BE2C (cell line): ENCODE data around the gene GUCY2D.

Experiments
- DNase-seq: peaks from one replicate; pipeline ENCODE4 v3.0.0-alpha.2; 2020
- H3K27me3 ChIP-seq: fragments of 250-450 bp; sonication (Bioruptor Pico); 2 replicates; pipeline ENCODE4 v1.5.1; 2020; ENCODE audit warnings: mild to moderate bottlenecking
- H3K36me3 ChIP-seq: fragments of 250-450 bp; sonication (Bioruptor Pico); 2 replicates; pipeline ENCODE4 v1.5.1; 2020; ENCODE audit warnings: mild to moderate bottlenecking
- H3K4me1 ChIP-seq: fragments of 250-450 bp; sonication (Bioruptor Pico); 2 replicates; pipeline ENCODE4 v1.5.1; 2020
- H3K4me3 ChIP-seq: 2 replicates; pipeline ENCODE4 v1.5.1; 2011; ENCODE audit warnings: low read depth, low read length
- H3K9me3 ChIP-seq: fragments of 250-450 bp; sonication (Bioruptor Pico); 2 replicates; pipeline ENCODE4 v1.5.1; 2020
- TF ChIP-seq, protein P1 (sequence below): IDR thresholded peaks from 2 replicates; pipeline ENCODE4 v1.5.1; 2012; ENCODE audit warnings: mild to moderate bottlenecking, low read depth, low read length

The GUCY2D gene

GRCh38 chr17:7967751-7968150, 34.7 kb upstream of the GUCY2D start:
- Histone ChIP-seq H3K36me3 (no peaks in the 10 kb centered on the region), H3K27me3 (no peaks in the 10 kb centered on the region), H3K9me3 (no peaks in the 10 kb centered on the region), H3K4me3 (no peak overlapping the region), H3K4me1 (no peaks in the 10 kb centered on the region)
- TF ChIP-seq, protein P1, sequence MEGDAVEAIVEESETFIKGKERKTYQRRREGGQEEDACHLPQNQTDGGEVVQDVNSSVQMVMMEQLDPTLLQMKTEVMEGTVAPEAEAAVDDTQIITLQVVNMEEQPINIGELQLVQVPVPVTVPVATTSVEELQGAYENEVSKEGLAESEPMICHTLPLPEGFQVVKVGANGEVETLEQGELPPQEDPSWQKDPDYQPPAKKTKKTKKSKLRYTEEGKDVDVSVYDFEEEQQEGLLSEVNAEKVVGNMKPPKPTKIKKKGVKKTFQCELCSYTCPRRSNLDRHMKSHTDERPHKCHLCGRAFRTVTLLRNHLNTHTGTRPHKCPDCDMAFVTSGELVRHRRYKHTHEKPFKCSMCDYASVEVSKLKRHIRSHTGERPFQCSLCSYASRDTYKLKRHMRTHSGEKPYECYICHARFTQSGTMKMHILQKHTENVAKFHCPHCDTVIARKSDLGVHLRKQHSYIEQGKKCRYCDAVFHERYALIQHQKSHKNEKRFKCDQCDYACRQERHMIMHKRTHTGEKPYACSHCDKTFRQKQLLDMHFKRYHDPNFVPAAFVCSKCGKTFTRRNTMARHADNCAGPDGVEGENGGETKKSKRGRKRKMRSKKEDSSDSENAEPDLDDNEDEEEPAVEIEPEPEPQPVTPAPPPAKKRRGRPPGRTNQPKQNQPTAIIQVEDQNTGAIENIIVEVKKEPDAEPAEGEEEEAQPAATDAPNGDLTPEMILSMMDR = no peak
- no peak for DNase-seq

GRCh38 chr17:7969433-7969832, 33.0 kb upstream of the GUCY2D start:
- TF ChIP-seq, protein P1 = no peak
- Histone ChIP-seq H3K36me3 (no peaks in the 10 kb centered on the region), H3K4me3 (no peak overlapping the region), H3K4me1 (no peaks in the 10 kb centered on the region), H3K27me3 (no peaks in the 10 kb centered on the region), H3K9me3 (no peaks in the 10 kb centered on the region)
- no peak for DNase-seq

- H3K4me1 ChIP-seq = no peaks in the 10 kb centered on the region
- no peaks in the 10 kb centered on the region for H3K9me3 ChIP-seq
- TF ChIP-seq, protein P1 = no peak
- DNase-seq = no peak
- H3K4me3 ChIP-seq = no peak overlapping the region
- no peaks in the 10 kb centered on the region for H3K36me3 ChIP-seq
- H3K27me3 ChIP-seq = no peaks in the 10 kb centered on the region
Observed at GRCh38 chr17:7971651-7972050, 30.8 kb upstream of the GUCY2D start.

DNA sequence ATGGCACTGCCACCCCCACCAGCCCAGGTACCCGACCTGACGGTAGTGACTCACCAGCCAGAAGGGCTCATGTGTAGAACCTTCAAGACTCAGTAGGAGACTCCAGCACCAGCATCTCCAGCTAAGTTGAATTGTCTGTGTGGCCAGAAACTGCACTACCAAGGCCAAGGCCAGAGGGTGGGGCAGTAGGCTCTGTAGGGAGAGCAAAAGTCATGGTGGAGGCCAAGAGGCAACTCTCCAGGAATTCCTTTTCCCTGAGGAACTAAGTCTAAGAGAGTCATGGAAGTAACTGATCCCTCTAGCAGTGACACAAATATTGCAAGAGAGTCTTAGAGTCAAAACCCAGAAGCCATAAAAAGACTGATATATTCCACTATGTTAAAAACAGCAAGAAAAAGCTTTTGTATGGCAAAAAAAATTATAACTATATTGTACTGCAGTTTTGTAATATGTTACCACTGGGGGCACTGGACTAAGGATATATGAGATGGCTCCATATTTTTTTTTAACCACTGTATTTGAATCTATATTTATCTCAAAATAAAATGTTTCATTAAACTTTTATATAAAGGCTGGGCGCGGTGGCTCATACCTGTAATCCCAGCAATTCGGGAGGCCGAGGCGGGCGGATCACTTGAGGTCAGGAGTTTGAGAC, 30.2 kb upstream of the GUCY2D start:
- no peak for DNase-seq
- no peaks in the 10 kb centered on the region for H3K36me3 ChIP-seq
- H3K27me3 ChIP-seq = no peaks in the 10 kb centered on the region
- TF ChIP-seq, protein P1 = no peak
- H3K4me1 ChIP-seq = no peaks in the 10 kb centered on the region
- H3K9me3 ChIP-seq = no peaks in the 10 kb centered on the region
- no peak overlapping the region for H3K4me3 ChIP-seq

DNA sequence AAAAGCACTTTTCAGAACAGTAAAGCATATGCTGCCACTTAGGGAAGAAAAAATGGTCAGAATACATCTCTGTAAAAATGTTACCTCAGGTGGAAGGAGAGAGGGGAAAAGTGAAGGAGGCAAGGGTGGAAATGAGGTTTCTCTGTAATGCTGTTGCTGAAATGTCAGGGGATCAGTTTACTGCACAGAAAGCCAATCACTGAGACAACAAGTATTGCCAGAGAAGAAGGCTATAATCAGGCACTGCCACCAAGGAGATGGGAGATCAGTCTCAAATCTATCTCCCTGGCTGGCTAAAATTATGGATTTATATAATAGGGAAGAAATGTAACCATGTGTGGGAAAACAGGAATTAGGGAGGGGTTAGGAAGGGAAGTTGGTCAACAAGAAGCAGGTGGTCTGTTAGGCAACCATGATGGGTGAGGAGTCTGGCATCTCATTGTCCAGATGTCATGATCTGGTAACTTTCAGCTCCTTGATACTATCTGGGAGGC, 27.7 kb upstream of the GUCY2D start:
- Histone ChIP-seq H3K36me3 (no peaks in the 10 kb centered on the region), H3K4me3 (no peak overlapping the region), H3K27me3 (no peaks in the 10 kb centered on the region), H3K4me1 (no peaks in the 10 kb centered on the region), H3K9me3 (no peaks in the 10 kb centered on the region)
- no peak for DNase-seq
- TF ChIP-seq, protein P1 = no peak

DNA sequence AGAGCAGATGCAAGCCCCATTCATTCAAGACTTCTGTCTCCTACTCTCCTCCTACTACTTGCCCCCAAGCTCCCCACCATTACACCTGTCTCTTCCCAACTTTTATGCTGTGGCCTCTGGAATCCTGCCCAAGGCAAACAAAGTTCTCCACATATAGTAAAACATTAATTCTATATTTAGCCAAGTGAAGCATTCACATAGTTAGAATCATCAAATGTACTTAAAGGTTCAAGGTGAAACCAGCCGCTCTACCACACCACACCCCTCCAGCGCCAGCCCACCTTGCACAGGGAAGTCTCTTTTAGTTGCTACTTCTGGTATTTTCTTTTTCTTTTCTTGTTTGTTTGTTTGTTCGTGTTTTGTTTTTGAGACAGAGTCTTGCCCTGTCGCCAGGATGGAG, 25.4 kb upstream of the GUCY2D start:
- TF ChIP-seq, protein P1 = no peak

More for the DNA sequence above, 25.4 kb upstream of the GUCY2D start:
- Histone ChIP-seq H3K36me3 (no peaks in the 10 kb centered on the region), H3K9me3 (no peaks in the 10 kb centered on the region), H3K4me1 (no peaks in the 10 kb centered on the region), H3K4me3 (no peak overlapping the region), H3K27me3 (no peaks in the 10 kb centered on the region)
- DNase-seq = no peak
